DND-41 (cell line): ENCODE measurements around the gene BTBD16.

Experiments
- ATAC-seq: fragments of 200-7000 bp; cut with Tn5 transposase; 3 replicates; pipeline ENCODE4 v1.9.1; 2021; ENCODE audit warnings: low read depth; ENCODE audit not compliant: insufficient read depth
- DNase-seq: peaks from one replicate; pipeline ENCODE4 v3.0.0-alpha.2; 2020
- H2AFZ ChIP-seq: 2 replicates; pipeline ENCODE4 v1.6.0; 2012; ENCODE audit warnings: low read depth, low read length
- H3K27ac ChIP-seq: 2 replicates; pipeline ENCODE4 v1.5.1; 2012; ENCODE audit warnings: low read length, inconsistent platforms
- H3K27me3 ChIP-seq: fragments of 200-600 bp; sonication (generic); 2 replicates; pipeline ENCODE4 v1.6.0; 2012; ENCODE audit warnings: low read length, mild to moderate bottlenecking, inconsistent platforms; ENCODE audit not compliant: insufficient read depth, poor library complexity
- H3K36me3 ChIP-seq: 2 replicates; pipeline ENCODE4 v1.5.1; 2012; ENCODE audit warnings: low read length, inconsistent platforms; ENCODE audit not compliant: insufficient read depth
- H3K4me1 ChIP-seq: 2 replicates; pipeline ENCODE4 v1.5.1; 2012; ENCODE audit warnings: mild to moderate bottlenecking, low read length; ENCODE audit not compliant: insufficient read depth
- H3K4me2 ChIP-seq: 2 replicates; pipeline ENCODE4 v1.6.0; 2012; ENCODE audit warnings: mild to moderate bottlenecking, moderate library complexity, low read length, inconsistent platforms; ENCODE audit not compliant: insufficient read depth
- H3K4me3 ChIP-seq, 2 experiments: fragments of 200-600 bp in 1 of 2; shearing (Covaris generic) in 1 of 2; 2 replicates each; pipeline ENCODE4 v1.5.1; 2012 to 2016; ENCODE audit warnings: inconsistent platforms in 2 of 2, low read length in 2 of 2, mild to moderate bottlenecking in 2 of 2, low read depth in 1 of 2, moderate library complexity in 1 of 2
- H3K79me2 ChIP-seq: 2 replicates; pipeline ENCODE4 v1.6.0; 2012; ENCODE audit warnings: low read length, inconsistent platforms; ENCODE audit not compliant: insufficient read depth
- H3K9ac ChIP-seq: 2 replicates; pipeline ENCODE4 v1.6.0; 2012; ENCODE audit warnings: low read depth, mild to moderate bottlenecking, inconsistent platforms, low read length, moderate library complexity
- H3K9me3 ChIP-seq: 2 replicates; pipeline ENCODE4 v1.5.1; 2012; ENCODE audit warnings: low read length, moderate library complexity, mild to moderate bottlenecking, inconsistent platforms; ENCODE audit not compliant: insufficient read depth, severe bottlenecking
- H4K20me1 ChIP-seq: 2 replicates; pipeline ENCODE4 v1.6.0; 2012; ENCODE audit warnings: low read length; ENCODE audit not compliant: insufficient read depth
- CTCF ChIP-seq: IDR thresholded peaks from 2 replicates; pipeline ENCODE4 v1.5.1; 2012; ENCODE audit warnings: borderline replicate concordance, low read length, moderate library complexity, mild to moderate bottlenecking; ENCODE audit not compliant: poor library complexity, severe bottlenecking; ENCODE audit errors: extremely low read depth
- EZH2 ChIP-seq: IDR thresholded peaks from 3 replicates; pipeline ENCODE4 v1.6.1; 2012; ENCODE audit warnings: borderline replicate concordance, low read depth, mild to moderate bottlenecking, moderate library complexity, low read length, inconsistent platforms; ENCODE audit not compliant: severe bottlenecking

Gene BTBD16

GRCh38 chr10:122295451-122295809 is 24.3 kb downstream of the BTBD16 start:
- Histone ChIP-seq H3K27ac (no peak overlapping the region), H3K27me3 (peaks cover 9% of the 10 kb centered on the region), H3K9ac (no peak overlapping the region), H4K20me1 (no peaks in the 10 kb centered on the region; the same call in 1 of the 2 replicates), H3K79me2 (no peaks in the 10 kb centered on the region), H3K36me3 (no peaks in the 10 kb centered on the region), H3K4me1 (0 out of 2 replicates have a peak, but pooled peaks cover 3% of the 10 kb centered on the region), H2AFZ (no peak overlapping the region), H3K4me3 (no peak overlapping the region), H3K4me2 (no peak overlapping the region), H3K9me3 (no peaks in the 10 kb centered on the region)
- ATAC-seq, result peak; percentile 78
- DNase-seq, result peak; percentile 47
- no peak for TF ChIP-seq CTCF
- no peak for TF ChIP-seq EZH2

- ATAC-seq, result no peak
- Histone ChIP-seq H4K20me1 (no peaks in the 10 kb centered on the region; the same call in 1 of the 2 replicates), H3K4me1 (0 out of 2 replicates have a peak, but pooled peaks cover 3% of the 10 kb centered on the region)
Measured at GRCh38 chr10:122296363-122297120, 25.4 kb downstream of the BTBD16 start.

GRCh38 chr10:122297583-122297982 is 26.5 kb downstream of the BTBD16 start:
- ATAC-seq (no peak), DNase-seq (no peak)
- H3K4me3 ChIP-seq, result no peak overlapping the region
- no peaks in the 10 kb centered on the region for H3K36me3 ChIP-seq
- TF ChIP-seq CTCF (no peak), EZH2 (no peak)
- no peak overlapping the region for H2AFZ ChIP-seq
- no peak overlapping the region for H3K9ac ChIP-seq
- H4K20me1 ChIP-seq, result no peaks in the 10 kb centered on the region; the same call in 1 of the 2 replicates
- H3K4me2 ChIP-seq, result no peak overlapping the region
- no peak overlapping the region for H3K27ac ChIP-seq
- H3K27me3 ChIP-seq, result peaks cover 5% of the 10 kb centered on the region
- H3K79me2 ChIP-seq, result no peaks in the 10 kb centered on the region
- no peaks in the 10 kb centered on the region for H3K9me3 ChIP-seq
- 0 out of 2 replicates have a peak, but pooled peaks cover 3% of the 10 kb centered on the region for H3K4me1 ChIP-seq

More at GRCh38 chr10:122296363-122297120, 25.4 kb downstream of the BTBD16 start:
- Histone ChIP-seq H3K4me3 (no peak overlapping the region), H3K79me2 (no peaks in the 10 kb centered on the region), H3K27ac (no peak overlapping the region), H2AFZ (no peak overlapping the region), H3K9ac (no peak overlapping the region), H3K9me3 (no peaks in the 10 kb centered on the region), H3K4me2 (no peak overlapping the region), H3K36me3 (no peaks in the 10 kb centered on the region), H3K27me3 (peaks cover 9% of the 10 kb centered on the region)
- no peak for DNase-seq
- TF ChIP-seq CTCF, result no peak
- TF ChIP-seq EZH2, result no peak
